ENCODE results near the gene PARVG. TPM values are rescaled to one million over a fixed set of nuclear protein-coding genes. Genes with fewer than 3 reads are reported as not detected.

The PARVG gene
- total RNA-seq = 65.9 TPM
- long read RNA-seq, partial matches to known transcripts = 25 of 68 reads
- long read RNA-seq, other reads (novel, unspliced or antisense) = 39 of 68 reads

DNA sequence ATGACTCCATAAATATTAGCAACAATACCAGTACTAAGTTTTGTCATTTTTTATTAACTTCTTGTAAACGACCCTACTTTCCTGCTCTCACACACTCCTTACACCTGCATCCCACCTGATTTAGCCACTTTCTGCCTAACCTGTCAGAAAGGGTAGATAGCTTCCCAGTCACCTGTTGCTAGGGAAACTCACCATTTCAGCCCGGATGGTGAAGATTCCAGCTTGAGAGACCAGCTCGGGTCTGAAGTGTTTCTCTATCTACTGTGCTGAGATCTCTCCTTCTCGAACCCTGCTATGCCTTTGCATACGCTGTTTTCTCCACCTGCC, at the start of gene PARVG:
TSS of gene PARVG (plus strand) at position 220 of the 327 bp plus-strand sequence. CDS start 2,405 bp downstream, outside the sequence.
- H3K36me3 ChIP-seq = no peaks in the 10 kb centered on the region
- DNase-seq (no peak), ATAC-seq (peak; percentile 7)
- peak within 1 kb of the TSS; percentile 84 for H3K27ac ChIP-seq
- peaks cover 6% of the 10 kb centered on the region for H3K4me1 ChIP-seq
- H3K4me3 ChIP-seq = peak within 1 kb of the TSS; percentile 48
- intact Hi-C loops (cut with DNase I) = no loop called here
- H3K27me3 ChIP-seq = peaks cover 8% of the 10 kb centered on the region
- H3K9me3 ChIP-seq = no peaks in the 10 kb centered on the region
- TF ChIP-seq, protein P1, sequence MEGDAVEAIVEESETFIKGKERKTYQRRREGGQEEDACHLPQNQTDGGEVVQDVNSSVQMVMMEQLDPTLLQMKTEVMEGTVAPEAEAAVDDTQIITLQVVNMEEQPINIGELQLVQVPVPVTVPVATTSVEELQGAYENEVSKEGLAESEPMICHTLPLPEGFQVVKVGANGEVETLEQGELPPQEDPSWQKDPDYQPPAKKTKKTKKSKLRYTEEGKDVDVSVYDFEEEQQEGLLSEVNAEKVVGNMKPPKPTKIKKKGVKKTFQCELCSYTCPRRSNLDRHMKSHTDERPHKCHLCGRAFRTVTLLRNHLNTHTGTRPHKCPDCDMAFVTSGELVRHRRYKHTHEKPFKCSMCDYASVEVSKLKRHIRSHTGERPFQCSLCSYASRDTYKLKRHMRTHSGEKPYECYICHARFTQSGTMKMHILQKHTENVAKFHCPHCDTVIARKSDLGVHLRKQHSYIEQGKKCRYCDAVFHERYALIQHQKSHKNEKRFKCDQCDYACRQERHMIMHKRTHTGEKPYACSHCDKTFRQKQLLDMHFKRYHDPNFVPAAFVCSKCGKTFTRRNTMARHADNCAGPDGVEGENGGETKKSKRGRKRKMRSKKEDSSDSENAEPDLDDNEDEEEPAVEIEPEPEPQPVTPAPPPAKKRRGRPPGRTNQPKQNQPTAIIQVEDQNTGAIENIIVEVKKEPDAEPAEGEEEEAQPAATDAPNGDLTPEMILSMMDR (IDR thresholded peaks at IDR 0.05) = no peak

DNA sequence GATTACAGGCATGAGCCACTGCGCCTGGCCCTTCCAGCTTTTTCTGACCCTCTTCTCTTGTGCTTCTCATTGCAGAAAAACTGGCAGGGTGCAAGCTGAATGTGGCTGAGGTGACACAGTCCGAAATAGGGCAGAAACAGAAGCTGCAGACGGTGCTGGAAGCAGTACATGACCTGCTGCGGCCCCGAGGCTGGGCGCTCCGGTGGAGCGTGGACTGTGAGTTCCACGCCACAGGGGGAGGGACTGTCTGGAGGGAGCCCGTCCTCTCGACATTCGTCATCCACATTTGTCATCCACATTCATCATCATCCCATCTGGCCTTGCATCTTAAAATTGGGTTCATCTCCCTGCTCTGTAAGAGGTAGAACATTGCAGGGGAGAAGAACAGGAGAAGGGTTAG, 49.3 kb upstream of the PARVG start:
- Histone ChIP-seq H3K4me3 (no peak overlapping the region), H3K36me3 (no peaks in the 10 kb centered on the region), H3K9me3 (no peaks in the 10 kb centered on the region), H3K27me3 (no peaks in the 10 kb centered on the region), H3K27ac (no peak overlapping the region), H3K4me1 (no peaks in the 10 kb centered on the region)
- TF ChIP-seq, protein P1 (IDR thresholded peaks at IDR 0.05) = no peak
- ATAC-seq = no peak
- intact Hi-C loops (cut with DNase I) = no loop called here
- peak; percentile 58 for DNase-seq

DNA sequence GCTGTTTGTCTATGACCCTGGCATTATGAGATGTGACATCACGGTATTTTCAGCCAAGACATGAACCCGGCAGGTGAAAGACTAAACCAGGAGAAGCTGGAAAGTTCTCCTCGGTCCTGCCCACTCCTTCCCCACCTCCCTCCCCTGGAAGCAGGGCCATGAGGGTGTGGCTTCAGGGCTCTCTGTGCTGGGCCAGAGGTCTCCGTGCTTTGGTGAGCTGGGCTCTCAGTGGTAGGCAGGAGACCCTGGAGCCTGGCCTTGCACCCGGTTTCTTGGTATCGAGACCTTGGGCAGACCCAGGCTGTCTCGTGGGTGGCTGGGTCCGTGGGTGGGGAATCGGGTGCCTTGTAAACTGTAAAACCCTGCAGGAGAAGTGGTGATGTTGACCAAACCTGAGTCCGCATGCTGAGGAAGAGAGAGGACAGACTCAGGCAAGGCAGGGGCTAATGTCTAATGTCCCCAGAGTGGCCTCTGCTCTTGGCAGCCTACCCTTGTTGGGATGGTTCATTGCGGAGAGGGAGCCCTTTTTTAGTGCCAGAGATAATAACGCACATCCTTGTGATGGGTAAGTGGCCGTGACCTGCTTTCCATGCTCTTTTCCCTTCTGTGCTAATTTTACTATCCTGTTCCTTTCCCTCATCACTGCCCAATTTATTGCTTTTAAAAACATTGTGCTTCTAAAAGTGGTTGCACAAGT, 48.6 kb upstream of the PARVG start:
- no peak overlapping the region for H3K4me3 ChIP-seq
- TF ChIP-seq, protein P1 (IDR thresholded peaks at IDR 0.05) = no peak
- H3K9me3 ChIP-seq = peaks cover 2% of the 10 kb centered on the region
- no peaks in the 10 kb centered on the region for H3K27me3 ChIP-seq
- intact Hi-C loops (cut with DNase I) = no loop called here
- no peak overlapping the region for H3K27ac ChIP-seq
- no peaks in the 10 kb centered on the region for H3K36me3 ChIP-seq
- no peaks in the 10 kb centered on the region for H3K4me1 ChIP-seq
- no peak for ATAC-seq
- peak; percentile 47 for DNase-seq

DNA sequence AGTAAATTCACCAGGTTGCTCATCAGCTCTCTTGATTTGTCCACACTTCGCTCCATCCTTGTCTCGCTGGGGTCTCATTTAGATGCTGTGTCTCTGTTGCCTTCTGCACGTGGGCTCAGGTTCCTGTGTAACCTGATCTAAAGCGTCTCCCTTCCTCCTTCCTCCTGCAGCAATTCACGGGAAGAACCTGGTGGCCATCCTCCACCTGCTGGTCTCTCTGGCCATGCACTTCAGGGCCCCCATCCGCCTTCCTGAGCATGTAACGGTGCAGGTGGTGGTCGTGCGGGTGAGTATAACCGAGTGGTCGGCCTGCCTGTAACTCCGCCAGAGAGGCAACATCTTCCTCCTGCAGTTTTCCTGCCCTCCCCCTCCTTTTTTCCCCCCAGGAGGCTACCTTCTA, 48.0 kb upstream of the PARVG start:
- Histone ChIP-seq H3K27ac (no peak overlapping the region), H3K4me3 (no peak overlapping the region), H3K4me1 (no peaks in the 10 kb centered on the region), H3K9me3 (peaks cover 8% of the 10 kb centered on the region), H3K27me3 (no peaks in the 10 kb centered on the region), H3K36me3 (no peaks in the 10 kb centered on the region)
- intact Hi-C loops (cut with DNase I) = no loop called here
- no peak for ATAC-seq
- DNase-seq = peak; percentile 40
- TF ChIP-seq, protein P1 (IDR thresholded peaks at IDR 0.05) = no peak

GRCh38 chr22:44133161-44133560, 47.6 kb upstream of the PARVG start:
- H3K36me3 ChIP-seq = no peaks in the 10 kb centered on the region

More at GRCh38 chr22:44133161-44133560, 47.6 kb upstream of the PARVG start:
- Histone ChIP-seq H3K4me1 (no peaks in the 10 kb centered on the region), H3K27ac (no peak overlapping the region), H3K27me3 (no peaks in the 10 kb centered on the region), H3K9me3 (peaks cover 10% of the 10 kb centered on the region), H3K4me3 (no peak overlapping the region)
- no peak for DNase-seq
- intact Hi-C loops (cut with DNase I) = no loop called here
- TF ChIP-seq, protein P1 (IDR thresholded peaks at IDR 0.05) = no peak
- ATAC-seq = no peak

Data from upper lobe of right lung (tissue), 1 donor.